ENCODE data around the gene LEMD3.
A peak's percentile ranks its signal among the peaks of the same experiment; 100 is the strongest.
"Not testable (repeated sequence)": the region's sequence is repeated elsewhere in the genome, so short reads cannot be mapped to it uniquely, and the experiment has no call there.

LEMD3 gene

DNA sequence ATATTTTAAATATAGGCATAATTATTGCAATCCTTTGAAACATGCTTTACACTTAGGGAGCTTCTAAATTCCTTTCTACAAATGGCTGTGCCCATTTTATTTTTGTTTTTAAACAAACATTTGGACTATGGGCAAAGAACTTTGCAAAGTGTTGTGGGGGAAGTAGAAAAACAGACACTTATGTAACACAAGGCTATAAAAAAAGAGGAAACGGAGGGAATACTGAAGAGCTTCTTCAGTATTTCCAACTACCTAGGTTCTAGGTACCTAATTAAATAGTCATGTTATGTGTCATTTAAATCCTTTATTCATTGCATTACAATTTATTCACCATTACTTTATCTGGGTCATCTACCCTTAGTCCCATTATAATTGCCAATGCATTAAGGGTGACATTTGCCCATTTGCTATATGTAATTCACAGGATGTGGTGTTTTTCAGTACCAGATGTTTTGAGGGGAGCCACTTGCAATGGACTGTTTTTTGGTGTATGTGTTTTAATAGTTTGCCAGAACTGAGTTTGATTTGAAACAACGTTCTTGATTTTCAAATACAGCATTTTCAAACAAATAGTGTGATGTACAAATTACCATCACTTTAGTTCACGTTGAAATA is 107.6 kb downstream of the LEMD3 start:
- H3K4me3 ChIP-seq (ENCODE audit: low read depth, low read length), result no peak overlapping the region
- TF ChIP-seq, protein P1, sequence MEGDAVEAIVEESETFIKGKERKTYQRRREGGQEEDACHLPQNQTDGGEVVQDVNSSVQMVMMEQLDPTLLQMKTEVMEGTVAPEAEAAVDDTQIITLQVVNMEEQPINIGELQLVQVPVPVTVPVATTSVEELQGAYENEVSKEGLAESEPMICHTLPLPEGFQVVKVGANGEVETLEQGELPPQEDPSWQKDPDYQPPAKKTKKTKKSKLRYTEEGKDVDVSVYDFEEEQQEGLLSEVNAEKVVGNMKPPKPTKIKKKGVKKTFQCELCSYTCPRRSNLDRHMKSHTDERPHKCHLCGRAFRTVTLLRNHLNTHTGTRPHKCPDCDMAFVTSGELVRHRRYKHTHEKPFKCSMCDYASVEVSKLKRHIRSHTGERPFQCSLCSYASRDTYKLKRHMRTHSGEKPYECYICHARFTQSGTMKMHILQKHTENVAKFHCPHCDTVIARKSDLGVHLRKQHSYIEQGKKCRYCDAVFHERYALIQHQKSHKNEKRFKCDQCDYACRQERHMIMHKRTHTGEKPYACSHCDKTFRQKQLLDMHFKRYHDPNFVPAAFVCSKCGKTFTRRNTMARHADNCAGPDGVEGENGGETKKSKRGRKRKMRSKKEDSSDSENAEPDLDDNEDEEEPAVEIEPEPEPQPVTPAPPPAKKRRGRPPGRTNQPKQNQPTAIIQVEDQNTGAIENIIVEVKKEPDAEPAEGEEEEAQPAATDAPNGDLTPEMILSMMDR (conservative IDR thresholded peaks at IDR 0.05; ENCODE audit: low read depth, low read length), result no peak
- DNase-seq (ENCODE audit: low read depth), result no peak

DNA sequence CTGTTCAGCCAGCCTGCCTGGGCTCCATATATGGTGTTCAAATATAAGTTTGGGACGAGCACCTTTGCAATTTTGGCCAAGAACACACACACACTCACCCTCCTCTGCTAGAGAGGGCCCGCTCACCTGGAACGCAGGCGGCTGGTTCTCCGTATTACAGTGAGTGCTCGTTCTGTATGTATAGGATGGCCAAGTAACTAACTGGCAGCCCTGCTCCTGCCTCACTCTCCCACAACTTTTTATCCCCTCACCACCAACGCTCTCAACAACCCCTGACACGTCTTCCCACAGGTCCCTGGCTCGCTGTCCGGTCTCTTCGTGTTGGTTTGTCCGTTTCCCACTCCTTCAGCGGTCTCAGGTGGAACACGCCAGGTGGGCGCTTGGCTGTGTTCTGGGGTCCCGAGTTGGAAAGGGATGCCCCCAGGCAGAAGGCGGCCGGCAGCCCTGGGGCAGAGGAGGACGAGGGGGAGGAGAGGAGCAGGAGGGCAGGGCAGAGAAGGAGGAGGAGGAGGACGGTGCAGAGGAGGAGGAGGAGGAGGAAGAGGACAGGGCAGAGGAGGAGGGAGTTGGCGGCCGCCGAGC is 108.7 kb downstream of the LEMD3 start:
- TF ChIP-seq, protein P1 (conservative IDR thresholded peaks at IDR 0.05; ENCODE audit: low read depth, low read length), result no peak
- H3K4me3 ChIP-seq (ENCODE audit: low read depth, low read length), result peak overlapping the region; percentile 87
- DNase-seq (ENCODE audit: low read depth), result no peak

DNA sequence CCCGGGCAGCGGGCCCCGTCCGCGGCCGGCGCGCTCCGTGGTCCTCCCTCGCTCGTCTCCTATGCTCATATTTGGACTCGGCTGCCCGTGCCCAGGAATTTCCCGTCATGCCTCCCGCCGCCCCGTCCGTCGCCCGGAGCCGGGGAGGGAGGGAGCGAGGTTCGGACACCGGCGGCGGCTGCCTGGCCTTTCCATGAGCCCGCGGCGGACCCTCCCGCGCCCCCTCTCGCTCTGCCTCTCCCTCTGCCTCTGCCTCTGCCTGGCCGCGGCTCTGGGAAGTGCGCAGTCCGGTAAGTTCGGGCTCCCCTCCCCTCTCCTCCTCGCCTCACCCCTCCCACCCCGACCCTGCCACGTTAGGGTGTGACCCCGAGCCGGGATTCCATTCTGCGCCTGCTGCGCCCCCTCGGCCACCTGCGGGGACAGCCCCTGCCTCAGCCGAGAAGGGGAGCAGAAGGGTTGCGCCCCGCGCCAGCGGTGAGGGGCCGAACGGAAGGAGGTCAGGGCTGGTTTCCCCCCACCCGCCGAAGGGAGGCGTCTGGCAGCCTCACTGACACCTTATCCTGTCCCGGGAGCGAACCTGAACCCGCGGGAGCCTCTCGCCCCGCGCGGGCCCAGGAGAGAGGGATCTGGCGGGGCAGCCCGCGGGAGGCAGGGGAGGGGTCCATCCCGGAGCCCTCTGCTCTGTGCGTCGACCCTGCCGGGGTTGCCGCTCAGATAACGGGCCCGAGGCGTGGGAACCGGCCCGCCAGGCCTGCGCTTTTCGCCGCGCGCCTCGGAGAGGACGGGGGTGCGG is 109.4 kb downstream of the LEMD3 start, which contains the start of gene MSRB3:
MSRB3 (plus strand) TSS at position 108 of the 793 bp plus-strand sequence. CDS start 29,897 bp downstream, outside the sequence.
- peak; percentile 72 for DNase-seq (ENCODE audit: low read depth)
- TF ChIP-seq, protein P1 (conservative IDR thresholded peaks at IDR 0.05; ENCODE audit: low read depth, low read length), result peak; percentile 28
- H3K4me3 ChIP-seq (ENCODE audit: low read depth, low read length), result peak within 1 kb of the TSS; percentile 87

DNA sequence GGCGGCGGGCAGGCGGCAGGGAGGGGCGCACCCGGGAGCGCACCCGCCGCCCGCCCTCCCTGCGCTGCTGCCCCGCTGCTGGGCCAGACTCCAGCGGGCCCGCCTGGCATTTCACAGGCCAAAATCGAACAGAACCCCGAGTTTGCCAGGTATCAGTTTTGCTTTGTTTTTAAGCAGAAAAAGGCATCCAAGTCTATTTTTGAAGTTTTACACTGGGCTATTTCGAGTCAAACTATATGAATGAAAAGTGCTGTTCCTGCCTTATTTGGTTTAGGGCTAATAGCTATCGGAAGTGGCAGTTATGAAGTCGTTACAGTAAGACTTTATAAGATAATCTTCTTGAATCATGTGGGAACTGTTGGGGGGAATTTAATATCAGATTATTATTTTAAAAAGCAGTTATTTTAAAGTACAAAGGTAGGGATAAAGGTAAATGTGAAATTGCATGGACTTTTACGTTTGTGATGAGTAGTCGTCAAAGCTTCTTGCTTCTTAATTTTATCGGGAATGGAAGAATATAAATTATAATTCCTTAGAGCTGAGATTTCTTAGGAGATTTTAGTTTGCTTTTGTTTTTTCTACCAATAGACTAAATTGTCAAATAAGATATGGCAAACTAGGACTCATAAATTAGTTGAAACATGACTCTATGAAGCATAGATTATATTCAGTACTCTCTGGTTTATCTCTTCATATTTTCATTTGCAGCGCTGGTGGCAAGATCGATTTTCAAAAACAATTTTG is 110.2 kb downstream of the LEMD3 start:
- DNase-seq (ENCODE audit: low read depth), result peak; percentile 24
- TF ChIP-seq, protein P1 (conservative IDR thresholded peaks at IDR 0.05; ENCODE audit: low read depth, low read length), result no peak
- peak overlapping the region; percentile 87 for H3K4me3 ChIP-seq (ENCODE audit: low read depth, low read length)

DNA sequence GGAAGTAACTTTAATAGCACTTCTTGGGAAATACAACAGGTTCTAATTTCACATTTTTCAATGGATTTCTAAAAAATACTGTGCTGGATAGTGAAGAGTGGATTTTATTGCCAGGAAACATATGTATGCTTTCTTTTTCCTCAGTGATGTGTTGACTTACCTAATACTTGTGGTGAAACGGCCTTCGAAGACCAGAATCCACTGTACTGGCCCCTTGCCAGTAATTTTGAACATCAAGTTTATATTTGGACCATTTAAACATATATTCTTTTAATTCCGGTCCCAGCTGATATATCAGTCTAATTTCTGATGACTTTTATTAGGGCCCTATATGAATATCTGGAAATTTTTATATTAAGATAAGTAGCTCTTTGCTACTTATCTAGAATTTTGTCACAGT is 110.9 kb downstream of the LEMD3 start:
- DNase-seq (ENCODE audit: low read depth), result peak; percentile 60
- H3K4me3 ChIP-seq (ENCODE audit: low read depth, low read length), result no peak overlapping the region
- TF ChIP-seq, protein P1 (conservative IDR thresholded peaks at IDR 0.05; ENCODE audit: low read depth, low read length), result no peak

DNA sequence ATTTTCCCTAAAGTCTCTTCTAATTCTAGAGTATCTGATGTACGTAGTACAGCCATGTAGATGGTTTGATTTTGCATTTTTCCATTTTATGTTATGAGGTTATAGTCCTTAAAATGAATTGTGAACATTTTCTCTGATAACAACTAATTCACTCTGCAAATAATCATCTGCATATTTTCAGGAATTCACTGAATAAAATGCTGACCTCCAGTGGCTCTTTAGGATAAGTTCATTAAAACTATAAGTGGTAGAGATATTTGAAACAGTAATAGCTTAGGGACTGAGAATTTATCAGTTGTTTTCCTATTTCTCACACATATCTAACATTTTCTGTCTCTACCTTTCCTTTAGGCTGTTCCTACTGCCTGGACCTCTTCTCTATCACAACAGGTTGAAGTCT is 113.5 kb downstream of the LEMD3 start:
- no peak overlapping the region for H3K4me3 ChIP-seq (ENCODE audit: low read depth, low read length)
- TF ChIP-seq, protein P1 (conservative IDR thresholded peaks at IDR 0.05; ENCODE audit: low read depth, low read length), result no peak
- DNase-seq (ENCODE audit: low read depth), result peak; percentile 15

DNA sequence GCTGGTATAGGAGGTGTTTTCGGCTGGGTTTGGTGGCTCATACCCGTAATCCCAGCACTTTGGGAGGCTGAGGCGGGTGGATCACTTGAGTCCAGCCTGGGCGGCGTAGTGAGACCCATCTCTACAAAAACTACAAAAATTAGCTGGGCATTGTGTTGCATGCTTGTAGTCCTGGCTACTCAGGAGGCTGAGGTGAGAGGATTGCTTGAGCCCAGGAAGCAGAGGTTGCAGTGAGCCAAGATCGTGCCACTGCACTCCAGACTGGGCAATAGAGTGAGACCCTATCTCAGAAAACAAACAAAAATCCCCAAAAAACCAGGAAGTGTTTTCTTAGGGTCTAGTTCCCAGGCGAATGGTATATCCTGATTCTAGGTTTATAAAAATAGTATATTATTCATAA is 116.1 kb downstream of the LEMD3 start:
- H3K4me3 ChIP-seq (ENCODE audit: low read depth, low read length); DNase-seq (ENCODE audit: low read depth): not testable (repeated sequence)
